CD4-positive, alpha-beta T cell treated with Interleukin-15 for 1 hour (primary cell): ENCODE measurements around the gene SLC13A2.

Experiments
- DNase-seq: peaks from one replicate; pipeline ENCODE4 v3.0.0-alpha.2; 2020

Gene SLC13A2

DNA sequence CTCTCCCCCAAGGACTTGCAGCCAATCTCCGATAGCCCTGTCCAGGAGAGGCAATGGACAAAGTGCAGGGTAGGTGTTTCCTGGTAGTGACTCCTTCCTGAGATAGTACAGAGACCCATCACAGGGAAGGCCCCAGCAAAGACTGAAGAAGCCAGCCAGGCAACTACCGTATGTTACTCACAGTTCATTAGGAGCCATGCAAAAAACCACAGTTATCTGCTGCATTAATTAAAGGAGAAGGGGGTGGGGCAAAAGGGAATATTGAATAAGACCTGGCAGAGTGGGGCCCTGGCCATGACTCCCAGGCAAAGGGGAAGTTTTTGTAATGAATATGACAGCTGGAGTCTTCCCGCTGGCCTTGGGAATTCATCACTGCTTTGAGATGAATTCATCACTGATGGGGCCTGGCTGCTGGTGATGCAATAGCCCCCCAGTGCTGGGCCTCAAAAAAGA is 2.5 kb upstream of the SLC13A2 start:
- DNase-seq: no peak

- no peak for DNase-seq
These were observed 1.7 kb upstream of the SLC13A2 start for GRCh38 chr17:28471531-28472342.

DNA sequence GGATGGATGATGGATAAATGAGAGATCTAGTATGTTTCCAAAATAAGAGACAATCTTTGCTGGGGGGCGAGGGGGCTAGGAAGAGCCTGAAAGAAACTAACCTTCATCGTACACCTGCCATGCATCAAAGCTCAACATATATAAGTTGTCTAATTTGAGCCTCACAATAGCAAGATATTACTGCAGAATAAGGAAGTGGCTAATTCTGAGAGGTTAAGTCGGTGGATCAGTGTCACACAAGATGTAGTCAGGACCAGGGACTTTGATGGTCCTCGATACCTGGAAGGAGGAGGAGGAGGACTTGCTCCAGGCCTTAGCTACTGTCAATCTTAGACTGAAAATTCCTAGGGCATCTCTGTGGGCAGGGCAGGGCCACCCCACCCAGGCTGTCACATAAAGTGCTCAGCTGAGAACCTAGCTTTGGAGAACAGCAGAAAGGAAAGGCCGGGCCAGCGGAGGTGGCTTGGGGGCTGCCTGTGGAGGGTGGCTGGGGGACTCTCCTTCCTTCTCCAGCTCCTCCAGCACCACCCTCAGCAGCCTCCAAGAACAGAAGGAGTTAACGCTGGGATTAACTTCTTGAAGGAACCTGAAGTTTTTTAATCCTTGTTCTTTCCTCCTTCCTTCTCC is 460 bp upstream of the SLC13A2 start:
- no peak for DNase-seq

DNA sequence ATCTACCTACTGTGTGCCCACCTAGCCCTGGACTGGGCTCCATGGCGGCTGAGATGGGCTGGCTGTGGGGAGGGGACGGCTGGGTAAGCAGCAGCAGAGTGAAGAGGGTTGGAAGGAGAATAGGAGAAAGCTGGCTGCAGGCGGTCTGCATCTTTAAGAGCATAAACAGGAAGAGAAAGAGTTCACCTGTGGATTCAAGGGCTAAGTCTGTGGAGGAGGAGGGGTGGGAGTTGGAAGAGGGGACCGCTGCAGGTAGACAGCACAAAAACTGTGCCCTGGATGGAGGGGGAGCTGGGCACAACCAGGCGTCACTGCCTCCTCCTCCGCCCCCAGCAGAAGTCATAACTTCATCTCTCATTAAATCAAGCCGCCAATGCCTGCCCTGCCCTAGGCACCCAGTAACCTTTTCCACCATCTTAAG is 677 bp downstream of the SLC13A2 start:
- no peak for DNase-seq

DNA sequence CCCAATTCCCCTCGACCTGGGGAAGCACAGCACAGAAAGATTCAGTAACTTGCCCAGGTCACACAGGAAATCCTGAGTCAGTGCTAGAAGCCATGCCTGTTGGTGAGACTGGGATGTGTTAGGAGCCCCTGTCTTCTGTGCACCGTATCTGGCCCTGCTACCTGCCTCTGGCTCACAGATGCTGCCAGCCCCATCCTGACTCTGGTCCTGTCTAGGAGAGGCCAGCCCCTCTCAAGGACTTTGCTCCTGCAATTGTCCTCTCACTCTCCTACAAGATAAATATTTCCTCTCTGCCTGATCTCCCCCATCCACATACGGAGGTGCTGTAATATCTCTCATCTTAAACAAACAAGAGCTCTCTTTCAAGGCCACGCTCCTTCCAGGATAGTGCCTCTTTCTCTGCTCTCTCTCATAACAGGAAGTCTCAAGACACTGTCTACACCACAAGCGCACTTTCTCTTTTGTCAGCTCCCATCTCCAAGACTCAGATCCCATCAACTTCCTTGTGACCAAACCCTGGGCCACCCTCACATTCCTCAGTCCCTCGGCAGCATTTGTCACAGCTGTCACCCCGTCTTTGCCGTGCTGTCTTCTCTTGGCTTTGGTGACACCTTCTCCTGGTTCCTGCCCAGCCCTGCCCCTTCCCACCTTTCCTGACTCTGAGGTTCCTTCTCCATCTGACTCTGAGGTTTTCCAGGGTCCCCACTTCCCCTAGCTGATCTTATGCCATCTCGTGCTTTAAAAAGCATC is 1.9 kb downstream of the SLC13A2 start:
- no peak for DNase-seq

DNA sequence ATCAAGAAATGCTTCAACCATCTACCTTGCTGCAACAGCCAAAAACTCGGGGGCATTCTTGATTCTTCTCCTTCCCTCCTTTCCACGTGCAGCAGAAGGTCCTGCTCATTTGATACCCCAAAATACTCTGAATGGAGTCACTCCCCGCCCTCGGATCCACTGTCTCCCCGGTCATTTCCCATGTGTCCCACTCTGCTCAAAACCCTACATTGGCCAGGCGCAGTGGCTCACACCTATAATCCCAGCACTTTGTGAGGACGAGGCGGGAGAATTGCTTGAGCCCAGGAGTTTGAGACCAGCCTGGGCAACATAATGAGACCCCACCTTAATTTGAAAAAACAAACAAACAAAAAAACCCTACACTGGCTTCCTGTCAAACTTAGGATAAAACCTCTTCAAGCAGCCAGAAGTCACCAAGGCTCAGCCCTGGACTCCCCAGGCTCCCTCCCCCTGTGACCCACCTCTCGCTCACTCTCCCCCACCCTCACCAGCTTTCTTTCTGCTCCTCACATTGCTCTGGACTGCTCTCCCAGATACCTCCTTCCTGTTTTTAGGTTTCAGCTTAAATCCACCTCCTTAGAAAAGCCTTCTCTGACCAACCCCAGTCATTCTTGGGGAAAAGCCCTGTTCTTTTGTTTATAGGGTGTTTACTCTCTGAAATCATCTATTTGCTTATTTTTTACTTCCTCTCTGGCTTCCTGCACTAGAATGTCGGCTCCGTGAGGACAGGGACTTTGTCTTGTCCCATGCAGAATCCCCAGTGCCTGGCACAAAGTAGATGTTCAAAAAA is 2.8 kb downstream of the SLC13A2 start:
- no peak for DNase-seq

DNA sequence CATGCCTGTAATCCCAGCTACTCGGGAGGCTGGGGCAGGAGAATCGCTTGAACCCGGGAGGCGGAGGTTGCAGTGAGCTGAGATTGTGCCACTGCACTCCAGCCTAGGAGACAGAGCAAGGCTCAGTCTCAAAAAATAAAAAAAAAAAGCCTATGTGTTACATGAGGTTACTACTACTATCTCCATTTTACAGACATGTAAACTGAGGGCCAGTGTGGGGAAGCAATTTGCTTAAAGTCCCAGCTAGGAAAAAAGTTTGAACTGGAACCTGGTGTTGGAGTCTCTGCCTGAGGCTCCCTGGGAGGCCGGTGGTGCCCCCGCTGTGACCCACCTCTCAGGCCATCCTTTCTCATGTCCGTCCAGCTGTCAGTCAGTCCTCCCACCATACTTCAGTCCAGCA is 4.5 kb downstream of the SLC13A2 start:
- DNase-seq: no peak

DNA sequence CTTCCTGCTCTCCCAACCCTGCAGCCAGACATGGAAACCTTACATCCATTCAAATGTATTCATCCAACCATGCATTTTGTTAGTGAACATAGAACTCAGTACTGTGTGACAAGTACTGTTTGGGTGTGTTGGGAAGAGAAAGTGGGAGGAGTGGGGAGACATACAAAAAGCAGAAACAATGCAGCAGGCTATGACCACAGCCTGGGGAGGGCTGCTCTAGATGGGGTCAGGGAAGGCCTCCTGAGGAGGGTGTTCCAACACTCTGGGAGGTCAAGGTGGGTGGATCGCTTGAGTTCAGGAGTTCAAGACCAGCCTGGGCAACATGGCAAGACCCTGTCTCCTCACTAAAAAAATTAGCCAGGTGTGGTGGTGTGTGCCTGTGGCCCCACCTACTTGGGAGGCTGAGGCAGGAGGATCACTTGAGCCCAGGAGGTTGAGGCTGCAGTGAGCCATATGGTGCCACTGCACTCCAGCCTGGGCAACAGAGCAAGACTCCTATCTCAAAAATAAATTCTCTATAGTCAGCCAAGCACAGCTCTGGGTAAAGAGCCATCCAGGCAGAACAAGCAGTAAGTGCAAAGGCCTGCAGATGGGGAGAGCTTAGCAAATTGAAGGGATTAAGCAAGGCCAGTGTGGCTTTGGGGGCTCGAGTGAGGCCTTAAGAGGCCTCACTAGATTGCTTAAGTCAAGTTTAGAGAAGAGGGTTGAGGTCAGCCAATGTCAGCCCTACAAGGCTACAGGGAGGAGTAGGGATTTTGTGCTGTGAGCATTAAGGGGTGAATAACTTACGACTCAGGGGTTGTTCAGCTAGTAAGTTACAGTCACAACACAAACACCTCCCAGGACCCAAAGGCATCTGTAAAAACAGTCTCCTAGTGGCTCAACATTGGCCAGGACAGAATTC is 5.5 kb downstream of the SLC13A2 start:
- no peak for DNase-seq

GRCh38 chr17:28480278-28480677 is 6.8 kb downstream of the SLC13A2 start:
- no peak for DNase-seq

DNA sequence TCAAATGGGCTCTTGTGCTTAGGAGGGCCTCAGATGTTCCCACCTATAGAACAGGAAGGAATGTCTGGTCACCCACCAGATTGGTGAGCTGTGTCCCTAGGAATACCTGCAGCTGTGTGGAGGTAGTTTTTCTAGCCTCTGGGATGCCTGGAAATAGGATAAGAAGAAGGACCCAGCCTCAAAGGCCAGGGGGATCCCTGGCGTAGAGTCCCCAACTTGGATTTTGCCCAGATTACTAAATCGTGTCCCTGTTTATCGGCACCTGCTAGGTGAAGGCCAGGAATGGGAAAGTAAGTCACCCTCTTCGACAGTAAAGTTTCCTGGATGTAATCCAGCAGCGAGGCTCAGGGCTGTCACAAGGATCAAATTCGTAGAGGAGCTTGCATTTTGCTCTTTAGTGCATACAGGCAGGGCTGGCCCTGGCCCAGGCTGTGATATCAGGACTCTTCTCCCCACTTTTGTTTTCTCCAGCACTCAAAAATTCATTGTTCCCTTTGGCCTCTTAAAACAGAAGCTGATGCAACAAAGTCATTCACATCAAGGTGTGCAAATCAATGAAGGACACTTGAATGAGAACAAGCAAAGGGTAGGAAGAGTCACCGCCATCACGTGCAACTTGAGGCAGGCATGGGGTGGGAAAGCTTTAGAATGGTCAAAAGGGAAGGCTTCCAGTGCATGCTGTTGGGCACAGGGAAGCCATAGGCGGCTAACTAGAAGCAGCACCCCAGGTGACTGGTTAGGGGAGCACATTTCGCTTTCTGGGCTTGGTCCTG is 7.5 kb downstream of the SLC13A2 start:
- DNase-seq: no peak

- DNase-seq: no peak
These were observed 9.2 kb downstream of the SLC13A2 start for GRCh38 chr17:28482551-28483199.

GRCh38 chr17:28484296-28484695 is 10.9 kb downstream of the SLC13A2 start:
- no peak for DNase-seq

- DNase-seq: no peak
These were observed 11.6 kb downstream of the SLC13A2 start for GRCh38 chr17:28485049-28485448.

DNA sequence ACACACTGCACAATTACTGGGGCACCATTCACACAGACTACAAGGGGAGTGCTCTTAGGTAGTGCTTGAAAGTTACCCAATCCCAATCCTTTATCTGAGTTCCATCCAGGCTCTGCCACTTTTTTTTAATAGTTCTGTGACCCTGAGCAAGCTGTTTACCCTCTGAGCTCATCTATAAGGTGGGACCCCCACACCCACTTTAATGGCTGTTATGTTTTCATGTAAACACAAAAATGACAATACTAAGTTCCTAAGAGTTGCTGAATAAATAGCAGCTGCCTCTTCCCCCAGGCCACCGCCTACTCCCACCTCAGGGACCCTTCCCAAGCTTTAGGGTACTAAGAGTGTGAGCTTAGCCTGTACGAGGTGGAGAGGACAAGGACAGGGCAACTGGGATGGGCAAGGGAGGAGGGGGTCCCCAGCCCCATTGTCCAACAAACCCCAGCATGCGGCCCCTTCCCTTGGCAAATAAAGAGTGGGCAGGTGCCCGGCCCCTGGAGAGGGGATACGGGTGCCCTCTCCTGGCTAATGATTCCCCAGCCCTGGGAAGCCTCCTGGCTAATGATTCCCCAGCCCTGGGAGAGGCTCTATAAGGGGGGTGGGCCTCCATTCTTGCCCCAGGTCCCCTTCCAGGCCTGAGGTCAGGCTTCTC is 14.6 kb downstream of the SLC13A2 start:
- no peak for DNase-seq

DNA sequence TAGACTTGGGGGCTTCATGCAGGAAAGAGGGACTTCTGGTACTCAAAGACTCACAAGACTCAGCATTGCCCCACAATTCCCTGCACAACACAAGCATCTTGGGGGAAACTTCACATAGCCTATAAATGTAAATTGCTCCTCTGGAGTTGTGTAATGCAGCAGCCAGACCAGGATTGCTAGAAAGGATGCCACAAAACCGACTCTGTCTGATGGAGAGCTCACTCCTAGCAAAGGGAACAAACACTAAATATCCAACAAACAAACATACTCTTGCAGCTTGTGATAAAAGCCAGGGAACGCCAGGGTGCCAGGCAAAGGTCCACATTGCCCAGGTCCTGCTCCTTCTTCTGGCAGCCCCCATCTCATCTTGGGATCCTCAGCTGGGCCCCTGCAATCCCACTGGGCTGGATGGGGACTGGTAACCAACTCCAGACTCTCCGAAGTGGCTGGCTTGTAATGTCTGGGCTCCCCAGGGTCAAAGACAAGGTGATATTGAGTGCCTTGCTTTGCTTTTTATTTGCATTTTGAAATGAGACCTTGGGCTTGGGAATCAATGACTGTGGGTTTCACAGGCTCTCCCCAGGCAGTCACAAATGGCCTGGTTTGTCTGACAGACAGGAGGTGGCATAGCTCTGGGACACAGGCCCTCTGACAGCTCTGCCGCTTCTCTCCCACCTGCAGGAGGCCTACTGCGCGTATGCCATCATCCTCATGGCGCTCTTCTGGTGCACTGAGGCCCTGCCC is 15.3 kb downstream of the SLC13A2 start:
- DNase-seq: no peak

DNA sequence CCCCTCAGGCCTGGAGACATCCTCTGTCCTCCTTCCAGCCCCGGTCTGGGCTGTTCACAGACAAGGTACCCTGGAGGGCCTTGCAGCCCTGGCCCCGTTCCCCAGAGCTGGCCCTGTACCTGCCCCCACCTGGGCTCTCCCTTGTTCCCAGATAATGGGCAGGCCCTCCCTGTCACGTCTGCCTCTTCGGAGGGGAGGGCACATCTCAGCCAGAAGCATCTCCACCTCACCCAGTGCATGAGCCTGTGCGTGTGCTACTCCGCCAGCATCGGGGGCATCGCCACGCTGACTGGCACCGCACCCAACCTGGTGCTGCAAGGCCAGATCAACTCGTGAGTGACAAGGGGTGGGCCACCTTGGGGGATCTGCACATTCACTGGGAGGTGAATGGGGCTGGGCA is 17.8 kb downstream of the SLC13A2 start:
- no peak for DNase-seq

DNA sequence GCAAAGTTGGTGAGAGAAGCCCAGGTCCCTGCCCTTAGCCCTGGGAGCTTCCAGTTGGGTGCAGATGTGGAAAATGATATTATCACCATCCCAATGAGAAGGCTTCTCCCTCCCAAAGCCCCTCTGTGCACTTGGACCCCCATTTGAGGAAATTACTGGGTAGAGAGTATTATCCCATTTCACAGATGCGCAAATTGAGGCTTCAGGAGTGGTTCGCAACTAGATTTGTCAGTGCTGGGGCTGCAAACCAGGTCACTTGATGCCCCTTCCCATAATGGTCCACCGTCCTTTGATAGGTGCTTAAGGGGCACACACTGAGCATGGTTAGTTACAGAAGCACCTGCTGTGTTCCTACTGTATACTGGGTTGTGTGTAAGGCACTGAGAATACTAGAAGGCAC is 18.4 kb downstream of the SLC13A2 start:
- DNase-seq: no peak

DNA sequence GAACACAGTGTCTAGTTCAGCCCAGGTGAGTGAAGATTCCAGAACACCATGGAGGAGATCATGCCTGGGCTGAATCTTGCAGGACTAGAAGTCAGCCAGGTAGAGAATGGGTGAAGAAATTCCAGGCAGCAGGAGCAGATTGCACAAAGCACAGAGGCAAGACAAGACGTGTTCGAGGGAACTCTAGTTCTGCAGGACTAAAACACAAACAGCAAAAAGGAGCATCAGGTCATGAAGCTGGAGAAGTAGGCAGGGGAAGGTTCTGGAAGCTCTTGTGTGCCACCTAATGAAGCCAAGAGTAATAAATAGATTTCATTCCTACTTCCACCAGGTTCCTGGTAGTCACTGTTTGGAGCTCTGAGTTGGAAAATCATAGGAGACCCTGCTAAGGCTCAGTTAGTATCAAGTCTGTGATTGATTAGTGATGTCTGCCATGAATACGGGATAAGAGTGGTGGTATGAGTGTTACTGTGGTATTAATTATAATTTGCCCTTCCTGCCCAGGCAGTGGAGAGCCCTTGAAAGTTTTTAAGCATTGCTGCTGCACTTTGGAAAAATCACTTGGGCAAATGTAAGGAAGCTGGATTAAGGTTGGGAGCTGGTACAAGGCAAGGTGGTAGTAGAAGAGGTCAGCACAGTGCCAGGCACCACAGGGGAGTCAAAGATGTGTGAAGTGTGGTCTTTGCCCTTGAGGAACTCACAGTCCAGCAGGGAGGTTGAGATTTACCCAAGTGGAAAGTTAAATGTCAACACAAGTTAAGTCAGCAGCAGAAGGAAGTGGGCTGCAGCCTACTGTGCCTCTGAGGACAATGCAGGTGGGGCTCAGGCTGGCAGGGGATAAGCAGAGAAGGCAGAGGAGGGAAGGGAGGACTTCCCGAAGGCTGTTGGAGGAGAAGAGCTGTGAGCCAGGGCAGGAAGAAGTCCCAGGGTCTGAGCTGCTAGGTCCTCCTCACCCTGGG is 19.2 kb downstream of the SLC13A2 start:
- no peak for DNase-seq
